Urothelium cell line (cell line): ENCODE data around the gene ZNF569.
"Not testable (repeated sequence)": the region's sequence is repeated elsewhere in the genome, so short reads cannot be mapped to it uniquely, and the experiment has no call there.

Experiments used
- DNase-seq: peaks from one replicate; pipeline ENCODE4 v3.0.0; 2011; ENCODE audit warnings: low spot score, mixed read lengths
- FAIRE-seq: peaks from 2 replicates; lab custom pipeline; 2011; peaks lifted over from hg19 to GRCh38; lab: Jason Lieb, UNC

The ZNF569 gene

DNA sequence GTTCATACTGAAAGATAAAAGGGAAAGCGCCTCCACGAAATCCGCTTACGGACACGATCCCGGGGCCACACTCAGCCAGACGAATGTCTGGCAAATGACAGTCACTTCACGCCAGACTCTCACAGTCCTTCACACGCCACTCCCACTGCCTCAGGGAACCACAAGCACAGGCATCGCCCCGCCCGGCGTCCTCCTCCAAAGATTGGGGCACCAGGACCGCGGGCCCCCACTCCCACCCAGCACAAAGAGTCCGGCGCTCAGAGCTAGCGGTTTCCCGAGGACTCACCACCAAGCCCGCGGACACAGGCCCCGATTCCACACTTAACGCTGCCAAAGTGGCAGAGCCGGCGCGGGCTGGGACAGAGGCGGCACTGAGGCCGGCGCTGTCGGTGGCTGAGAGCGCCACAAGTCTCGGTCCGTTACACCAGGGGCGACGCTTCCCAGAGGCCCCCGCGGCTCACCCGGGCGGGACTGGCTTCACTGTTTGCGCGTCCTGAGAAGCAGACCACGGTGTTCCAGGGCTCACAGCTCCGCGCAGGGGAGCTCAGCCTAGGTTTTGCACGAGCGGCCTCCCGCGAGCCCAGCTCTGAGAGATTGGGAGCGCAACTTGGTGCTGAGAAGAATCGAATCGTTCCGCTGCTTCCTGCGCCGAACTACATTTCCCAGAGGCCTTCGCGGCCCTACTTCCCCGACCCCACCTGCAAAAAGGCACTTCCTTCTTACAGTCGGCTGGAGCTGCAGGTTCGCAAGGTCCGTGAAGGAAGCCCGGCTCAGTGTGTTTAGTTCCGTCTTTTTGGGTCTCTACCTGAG is at the start of gene ZNF569:
TSS of gene ZNF569 (minus strand) at position 647 of the 810 bp plus-strand sequence. CDS start 22,523 bp downstream, outside the sequence.
- peak; percentile 88 for FAIRE-seq

DNA sequence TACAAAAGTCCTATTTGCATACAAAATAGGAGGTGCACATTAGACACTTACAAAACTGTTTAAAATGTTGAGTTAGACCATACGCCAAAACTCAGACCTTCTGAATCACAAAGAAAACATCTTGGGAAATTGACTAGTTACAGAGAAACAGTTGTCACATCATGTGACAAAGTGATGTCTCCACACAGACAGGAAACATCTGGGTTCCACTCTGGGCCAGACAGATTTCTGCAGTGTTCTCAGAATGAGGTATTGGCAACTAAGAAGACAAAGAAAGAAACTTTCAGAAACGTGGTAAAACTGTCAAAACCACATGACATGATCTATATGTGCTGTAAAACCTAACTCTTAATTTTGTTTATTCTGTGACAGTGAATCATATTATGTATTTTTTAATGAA is 46.2 kb upstream of the ZNF569 start:
- DNase-seq (no peak), FAIRE-seq (no peak)

More for the DNA sequence above, at the start of gene ZNF569:
- DNase-seq: peak; percentile 87

DNA sequence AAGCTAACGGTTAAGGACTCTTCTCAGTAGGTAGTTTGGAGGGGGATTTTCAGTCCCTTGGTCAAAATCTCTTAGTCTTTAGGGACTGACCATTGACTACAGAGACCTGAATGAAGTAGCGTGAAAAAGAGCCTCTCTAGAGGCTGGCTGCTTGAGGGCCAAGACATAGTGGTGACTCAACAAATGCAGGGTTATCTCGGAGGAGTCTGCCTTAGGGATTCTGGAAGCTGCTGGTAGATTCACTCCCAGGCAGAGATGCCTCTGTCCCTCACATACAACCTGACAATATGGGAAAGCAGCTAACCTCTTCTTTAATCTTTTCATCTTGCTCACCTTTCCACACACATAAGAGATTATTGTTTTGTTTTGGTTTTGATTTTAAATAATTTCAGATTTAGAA is 44.6 kb upstream of the ZNF569 start:
- no peak for DNase-seq
- no peak for FAIRE-seq

DNA sequence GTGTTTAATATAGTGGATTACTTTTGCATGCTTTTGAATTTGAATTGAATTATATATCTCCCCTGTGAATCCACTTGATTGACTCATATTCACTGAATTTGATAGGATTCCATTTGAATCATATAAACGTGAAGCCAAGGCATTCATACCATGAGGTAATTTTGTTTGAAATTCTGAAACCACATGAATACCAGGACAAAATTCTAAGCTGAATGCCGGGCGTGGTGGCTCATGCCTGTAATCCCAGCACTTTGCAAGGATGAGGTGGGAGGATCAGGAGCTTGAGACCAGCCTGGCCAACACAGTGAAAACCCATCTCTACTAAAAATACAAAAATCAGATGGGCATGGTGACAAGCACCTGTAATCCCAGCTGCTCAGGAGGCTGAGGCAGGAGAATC is 43.9 kb upstream of the ZNF569 start:
- DNase-seq: no peak
- FAIRE-seq: no peak

- FAIRE-seq (no peak), DNase-seq (no peak)
Observed at GRCh38 chr19:37507167-37507464, 39.9 kb upstream of the ZNF569 start.

DNA sequence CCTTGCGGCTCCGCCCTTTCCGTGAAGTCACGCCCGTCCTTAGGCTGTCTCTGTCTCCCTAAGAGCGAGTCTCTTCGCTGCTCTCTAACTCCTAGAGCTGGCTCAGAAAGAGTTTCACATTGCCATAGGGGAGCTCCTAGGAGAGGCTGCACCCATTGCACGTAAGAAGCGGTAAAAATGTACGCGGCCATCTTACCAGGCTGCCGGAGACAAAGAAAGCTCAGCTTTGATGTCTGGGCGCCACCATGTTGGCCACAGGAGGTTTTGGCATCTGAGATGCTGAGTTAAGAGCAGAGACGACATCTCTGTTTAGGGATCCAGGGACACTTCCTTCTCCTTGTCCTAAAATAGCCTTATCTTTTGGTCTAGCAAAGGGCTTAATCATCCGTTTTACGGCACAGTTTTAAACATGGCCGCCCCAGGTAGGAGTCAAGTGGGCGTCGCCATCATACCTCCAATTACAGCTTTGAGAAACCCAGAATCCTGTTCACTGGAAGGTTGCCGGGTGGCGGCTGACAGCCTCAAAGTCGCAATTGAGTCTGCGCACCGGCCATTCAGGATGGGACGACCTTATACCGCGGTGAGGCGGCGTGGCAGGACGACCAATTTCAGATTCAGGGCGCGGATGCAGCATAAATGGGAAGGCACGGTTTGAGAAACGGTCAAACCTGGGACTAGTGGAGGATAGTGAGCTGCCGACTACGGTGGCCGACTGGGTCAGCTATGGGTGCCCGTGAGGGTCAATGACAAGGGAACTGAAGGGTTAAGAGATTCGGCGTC is 39.3 kb upstream of the ZNF569 start, which contains the start of gene ZNF793:
TSS of gene ZNF793 (plus strand) at position 553 of the 780 bp plus-strand sequence. CDS start 16,501 bp downstream, outside the sequence.
- no peak for FAIRE-seq

DNA sequence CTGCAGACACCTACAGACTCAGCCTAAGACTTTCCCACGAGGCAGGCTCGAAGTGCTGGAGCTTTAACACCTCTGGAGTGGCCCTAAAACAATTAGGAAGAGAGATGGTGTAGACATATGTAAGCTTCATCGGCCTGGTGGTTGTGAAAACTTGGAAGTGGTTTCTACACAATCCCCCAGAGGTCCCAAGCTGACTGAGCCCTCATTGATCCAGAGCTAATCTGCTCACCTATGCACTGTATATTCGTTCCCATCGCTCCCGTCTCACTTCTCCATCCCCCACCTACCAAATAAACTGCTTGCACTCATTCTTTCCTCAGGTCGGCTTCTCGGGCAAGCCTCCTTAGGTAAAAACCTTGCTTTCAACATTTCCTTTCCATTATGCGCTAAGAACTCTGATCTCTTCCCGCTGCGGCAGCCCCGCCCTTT is 38.7 kb upstream of the ZNF569 start:
- DNase-seq (peak; percentile 18), FAIRE-seq (no peak)

More for the DNA sequence above, 39.3 kb upstream of the ZNF569 start, which contains the start of gene ZNF793:
- DNase-seq: peak; percentile 69

DNA sequence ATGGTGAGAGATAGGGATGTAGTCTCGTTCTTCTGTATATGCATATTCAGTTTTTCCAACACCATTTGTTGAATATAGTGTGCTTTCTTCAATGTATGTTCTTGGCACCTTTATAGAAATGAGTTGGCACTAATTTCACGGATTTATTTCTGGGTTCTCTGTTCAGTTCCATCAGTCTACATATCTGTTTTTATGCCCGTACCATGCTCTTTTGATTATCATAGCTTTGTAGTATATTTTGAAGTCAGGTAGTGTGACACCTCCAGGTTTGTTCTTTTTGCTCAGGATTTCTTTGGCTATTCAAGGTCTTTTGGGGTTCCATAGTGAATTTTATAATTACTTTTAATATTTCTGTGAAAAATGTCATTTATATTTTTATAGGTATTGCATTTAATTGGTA is 25.0 kb upstream of the ZNF569 start:
- no peak for DNase-seq
- FAIRE-seq: no peak

GRCh38 chr19:37484406-37485168 is 17.3 kb upstream of the ZNF569 start:
- DNase-seq: no peak
- FAIRE-seq: no peak

DNA sequence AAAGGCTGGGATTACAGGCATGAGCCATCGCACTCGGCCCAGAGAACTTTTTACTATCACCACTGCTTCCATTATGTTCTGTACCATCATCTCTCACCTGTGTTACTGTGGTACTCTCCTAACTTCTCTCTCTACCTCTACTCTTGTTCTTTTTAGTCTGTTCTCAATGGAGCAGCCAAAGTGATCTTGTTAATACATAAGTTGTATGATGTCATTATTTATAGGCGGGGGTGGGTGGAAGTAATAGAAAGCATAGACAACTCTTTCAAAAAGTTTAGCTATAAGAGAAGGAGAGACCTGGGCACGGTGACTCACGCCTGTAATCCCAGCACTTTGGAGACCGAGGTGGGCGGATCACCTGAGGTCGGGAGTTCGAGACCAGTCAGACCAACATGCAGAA is 4.9 kb upstream of the ZNF569 start:
- FAIRE-seq: no peak
- DNase-seq: no peak

- FAIRE-seq (no peak), DNase-seq (no peak)
Observed at GRCh38 chr19:37470216-37470615, 3.0 kb upstream of the ZNF569 start.

- peak; percentile 78 for DNase-seq
- no peak for FAIRE-seq
Observed at GRCh38 chr19:37468961-37469777, 1.9 kb upstream of the ZNF569 start, which contains the start of gene ZNF570. Gene ZNF570, plus strand, starts transcription at chr19:37469356. Its CDS starts 999 bp downstream, at chr19:37470355.

- no peak for FAIRE-seq
- no peak for DNase-seq
Observed at GRCh38 chr19:37467608-37468090, 405 bp upstream of the ZNF569 start.

- no peak for FAIRE-seq
- DNase-seq: no peak
Observed at GRCh38 chr19:37466277-37466797, 907 bp downstream of the ZNF569 start.

- FAIRE-seq (no peak), DNase-seq (no peak)
Observed at GRCh38 chr19:37452500-37453245, 14.6 kb downstream of the ZNF569 start.

GRCh38 chr19:37413313-37414084 is 53.7 kb downstream of the ZNF569 start:
- no peak for DNase-seq
- no peak for FAIRE-seq

- FAIRE-seq (no peak), DNase-seq (no peak)
Observed at GRCh38 chr19:37412700-37413099, 54.5 kb downstream of the ZNF569 start.

- not testable (repeated sequence) for FAIRE-seq, DNase-seq
Observed at GRCh38 chr19:37406140-37406846, 61.0 kb downstream of the ZNF569 start.
